HG02840 (cell line): Measurements from ENCODE around the gene MYBBP1A.
"Not testable (repeated sequence)": the region's sequence is repeated elsewhere in the genome, so short reads cannot be mapped to it uniquely, and the experiment has no call there.

Experiments
- ATAC-seq: cut with Tn5 transposase; IDR thresholded peaks from one replicate; pipeline ENCODE4 v1.9.1; 2021; ENCODE audit warnings: mild to moderate bottlenecking, moderate library complexity, moderate number of reproducible peaks; ENCODE audit not compliant: unreplicated experiment, low FRiP score

The MYBBP1A gene

DNA sequence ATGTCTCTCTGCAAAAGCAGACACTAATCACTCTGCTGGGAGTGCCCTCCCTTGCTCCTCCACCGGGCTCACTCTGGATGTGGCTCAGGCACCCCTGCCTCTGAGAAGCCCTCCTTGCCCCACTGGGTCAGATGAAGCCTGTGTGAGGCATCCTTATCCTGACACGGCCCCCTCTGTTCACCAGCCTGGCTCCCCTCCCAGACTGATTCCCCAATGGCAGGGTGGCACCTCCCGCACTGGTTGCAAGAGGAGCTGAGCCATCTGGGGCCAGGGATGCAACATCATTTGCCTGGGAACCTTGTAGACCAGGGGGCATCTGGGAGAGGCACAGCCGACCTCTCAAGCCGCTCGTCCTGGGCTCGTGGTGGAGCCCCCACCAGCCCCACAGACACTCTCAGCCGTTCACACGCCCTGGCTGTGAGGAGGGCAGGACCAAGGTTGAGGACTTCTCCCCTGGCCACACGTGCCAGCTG, 35.8 kb upstream of the MYBBP1A start:
- no peak for ATAC-seq

DNA sequence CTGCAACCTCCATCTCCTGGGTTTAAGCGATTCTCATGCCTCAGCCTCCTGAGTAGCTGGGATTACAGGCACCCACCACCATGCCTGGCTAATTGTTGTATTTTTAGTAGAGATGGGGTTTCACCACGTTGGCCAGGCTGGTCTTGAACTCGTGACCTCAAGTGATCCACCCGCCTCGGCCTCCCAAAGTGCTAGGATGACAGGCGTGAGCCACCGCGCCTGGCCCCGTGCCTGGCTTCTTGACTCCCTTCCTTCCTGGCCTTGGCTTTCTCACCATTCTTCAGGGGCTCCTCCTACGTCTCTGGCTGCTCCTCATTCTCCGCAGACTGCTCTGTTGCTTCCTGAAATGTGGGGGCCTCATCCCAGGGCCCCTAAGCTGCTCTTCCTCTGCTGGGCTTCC, 34.9 kb upstream of the MYBBP1A start:
- ATAC-seq, result not testable (repeated sequence)

DNA sequence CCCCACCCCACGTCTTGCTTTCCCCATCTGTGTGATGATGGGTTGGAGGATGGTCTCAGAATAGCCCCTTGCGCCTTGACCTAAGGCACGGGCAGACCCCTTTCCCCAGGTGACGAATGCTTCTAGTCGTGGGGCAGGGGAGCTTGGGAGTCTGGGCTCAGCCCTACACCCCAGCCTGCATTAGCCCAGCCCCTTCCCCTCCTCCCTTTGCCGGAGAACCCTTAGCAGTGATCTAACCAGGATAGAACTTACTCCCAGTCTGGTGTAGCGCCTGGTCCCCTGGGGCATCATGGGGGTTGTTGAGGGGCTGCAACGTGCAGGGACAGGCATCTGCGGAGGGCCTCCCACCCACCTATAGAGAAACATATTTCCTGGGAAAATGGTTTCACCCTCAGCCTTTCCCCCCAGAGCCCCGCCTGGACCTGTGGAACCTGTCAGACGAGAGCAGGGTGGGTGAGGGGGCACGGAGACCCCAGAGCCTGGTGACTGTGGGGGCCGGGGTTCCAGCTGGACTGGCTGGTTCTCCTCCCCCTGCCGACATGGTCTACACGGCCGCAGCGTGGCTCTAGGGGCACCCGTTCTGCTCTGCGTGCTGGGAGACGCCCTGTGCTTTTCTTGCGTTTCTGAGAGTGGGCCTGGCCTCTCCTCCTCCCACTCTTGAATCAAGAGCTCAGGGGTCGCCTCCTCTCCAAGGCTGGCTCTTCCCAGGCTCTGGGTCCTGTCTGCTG, 33.9 kb upstream of the MYBBP1A start:
- ATAC-seq, result no peak

GRCh38 chr17:4588391-4588790, 33.2 kb upstream of the MYBBP1A start:
- no peak for ATAC-seq

DNA sequence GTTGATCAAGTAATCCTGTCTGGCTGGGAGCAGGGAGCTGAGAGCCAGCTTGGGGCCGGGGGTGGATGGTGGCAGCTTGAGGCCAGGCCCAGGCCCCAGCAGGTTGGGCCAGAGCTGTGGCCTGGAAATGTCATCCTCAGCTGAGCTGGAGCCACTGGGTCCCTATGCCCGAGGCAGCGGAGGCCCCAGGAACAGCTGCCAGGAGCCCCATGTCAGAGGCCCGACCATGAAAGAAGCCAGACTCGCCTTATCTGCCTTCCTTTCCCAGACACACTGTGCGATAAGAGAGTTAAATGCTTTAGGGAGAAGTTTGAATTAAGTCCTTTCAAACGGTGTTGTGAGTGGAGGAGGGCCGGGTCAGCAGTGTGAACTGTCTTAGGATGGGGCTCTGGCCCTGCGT, 32.6 kb upstream of the MYBBP1A start:
- ATAC-seq, result no peak

DNA sequence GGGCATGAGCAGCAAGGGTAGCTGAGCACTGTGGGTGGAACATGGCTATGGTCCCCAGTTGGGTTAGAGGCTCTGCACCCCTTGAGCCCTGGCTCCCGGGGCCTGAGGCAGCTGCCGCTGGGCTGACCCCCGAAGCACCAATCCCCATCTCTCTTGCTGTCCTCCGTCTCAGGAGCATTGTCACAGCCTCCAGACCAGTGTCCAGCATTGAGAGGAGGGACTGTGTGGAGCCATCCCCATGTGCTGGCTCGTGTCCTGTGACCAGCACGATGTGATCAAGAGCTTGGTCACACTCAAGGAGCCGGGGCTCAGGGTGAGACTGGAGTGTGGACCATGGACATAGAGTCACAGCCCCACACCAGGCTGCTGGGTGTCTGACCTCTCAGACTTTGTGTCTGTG, 32.0 kb upstream of the MYBBP1A start:
- ATAC-seq, result no peak

- no peak for ATAC-seq
Measured at GRCh38 chr17:4586043-4586442, 30.9 kb upstream of the MYBBP1A start.

- no peak for ATAC-seq
Measured at GRCh38 chr17:4585638-4585994, 30.4 kb upstream of the MYBBP1A start.

DNA sequence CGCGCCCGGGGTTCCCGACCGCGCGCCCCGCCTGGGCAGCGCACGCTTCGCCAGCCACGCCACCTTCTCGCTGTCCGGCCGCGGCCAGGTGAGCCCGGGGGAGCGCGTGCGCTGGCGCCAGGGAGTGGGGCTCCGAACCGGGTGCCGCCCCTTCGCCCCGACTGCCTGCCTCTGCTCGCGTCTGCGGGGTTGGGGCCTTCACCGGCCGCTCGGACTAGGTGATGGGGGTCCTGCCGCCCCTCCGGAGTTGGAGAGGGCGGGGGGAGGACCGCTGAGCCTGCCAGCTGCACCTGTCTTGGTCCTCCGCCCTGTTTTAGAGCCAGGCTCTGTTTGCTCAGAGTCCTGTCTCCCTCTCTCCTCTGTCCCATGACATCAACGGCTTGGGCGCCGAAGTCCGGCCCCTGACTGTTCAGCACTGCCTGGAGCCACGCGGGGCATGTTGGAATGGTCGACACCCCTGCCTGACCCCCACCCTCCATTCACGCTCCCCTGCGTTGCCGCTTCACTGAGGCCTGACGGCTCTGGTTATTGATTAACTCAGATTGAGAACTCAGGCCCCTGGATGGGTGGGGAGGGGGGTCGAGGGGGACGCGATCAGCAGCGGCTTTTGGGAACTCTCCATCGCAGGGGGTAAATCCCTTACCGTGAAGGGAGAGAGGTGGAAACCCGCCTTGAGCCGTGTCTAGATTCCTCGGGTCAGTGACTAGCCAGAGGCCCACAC, 29.9 kb upstream of the MYBBP1A start:
- no peak for ATAC-seq

GRCh38 chr17:4584101-4584916, 29.1 kb upstream of the MYBBP1A start, which contains the start of gene SMTNL2:
Gene SMTNL2 (plus strand): TSS chr17:4584529. CDS start chr17:4584606, 77 bp downstream.
- no peak for ATAC-seq

GRCh38 chr17:4583782-4584100, 28.6 kb upstream of the MYBBP1A start:
- ATAC-seq, result no peak

DNA sequence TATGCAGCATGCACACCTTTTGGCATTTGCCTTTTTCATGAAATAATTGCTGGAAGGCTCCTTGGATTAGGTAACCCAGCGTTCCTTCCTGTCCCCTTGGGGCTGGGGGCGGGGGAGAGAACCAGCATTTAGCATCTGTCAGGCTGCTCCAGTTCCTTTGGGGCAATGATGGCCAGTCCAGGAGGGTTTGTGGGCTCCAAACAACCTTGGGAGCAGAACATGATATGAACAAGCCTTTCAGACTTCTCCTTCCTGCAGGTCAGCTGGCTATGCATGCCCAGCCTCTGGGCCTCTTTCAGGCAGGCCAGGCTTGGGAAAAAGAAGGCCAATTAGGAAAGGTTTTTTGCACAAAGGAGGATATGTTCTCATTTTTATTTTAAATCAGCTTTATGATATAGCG, 28.0 kb upstream of the MYBBP1A start:
- ATAC-seq, result no peak

DNA sequence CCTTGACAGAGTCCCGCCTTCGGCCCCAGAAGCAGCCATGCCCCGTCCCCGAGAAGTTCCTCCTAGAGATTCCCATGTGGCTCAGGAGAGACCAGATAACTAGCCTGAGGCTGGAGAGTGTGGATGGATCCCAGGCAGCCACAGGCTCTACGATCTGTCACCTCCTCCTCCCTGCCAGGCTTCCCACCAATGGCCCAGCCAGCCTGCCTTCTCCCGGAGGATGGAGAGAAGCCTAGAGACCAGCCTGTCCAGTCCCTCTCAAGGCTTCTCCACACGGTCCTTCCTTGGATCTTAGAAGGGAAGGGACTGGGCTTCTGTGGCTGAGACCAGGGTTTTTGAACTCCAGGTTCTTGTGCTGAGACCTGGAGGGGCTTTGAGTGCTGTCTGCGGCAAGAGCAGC, 27.5 kb upstream of the MYBBP1A start:
- no peak for ATAC-seq

GRCh38 chr17:4582101-4582501, 26.9 kb upstream of the MYBBP1A start:
- no peak for ATAC-seq

GRCh38 chr17:4580291-4580690, 25.1 kb upstream of the MYBBP1A start:
- no peak for ATAC-seq

- no peak for ATAC-seq
Measured at GRCh38 chr17:4579678-4580077, 24.5 kb upstream of the MYBBP1A start.

GRCh38 chr17:4578349-4578748, 23.2 kb upstream of the MYBBP1A start:
- ATAC-seq, result not testable (repeated sequence)

GRCh38 chr17:4577386-4577993, 22.3 kb upstream of the MYBBP1A start:
- ATAC-seq, result no peak

- ATAC-seq, result no peak
Measured at GRCh38 chr17:4576729-4577322, 21.6 kb upstream of the MYBBP1A start.

- no peak for ATAC-seq
Measured at GRCh38 chr17:4576161-4576558, 21.0 kb upstream of the MYBBP1A start.
